Measurements from ENCODE around the gene C1QA. TPM values are rescaled to one million over a fixed set of nuclear protein-coding genes. Genes with fewer than 3 reads are reported as not detected.

C1QA gene
- total RNA-seq, 1 experiment from 2014 or later = not detected

DNA sequence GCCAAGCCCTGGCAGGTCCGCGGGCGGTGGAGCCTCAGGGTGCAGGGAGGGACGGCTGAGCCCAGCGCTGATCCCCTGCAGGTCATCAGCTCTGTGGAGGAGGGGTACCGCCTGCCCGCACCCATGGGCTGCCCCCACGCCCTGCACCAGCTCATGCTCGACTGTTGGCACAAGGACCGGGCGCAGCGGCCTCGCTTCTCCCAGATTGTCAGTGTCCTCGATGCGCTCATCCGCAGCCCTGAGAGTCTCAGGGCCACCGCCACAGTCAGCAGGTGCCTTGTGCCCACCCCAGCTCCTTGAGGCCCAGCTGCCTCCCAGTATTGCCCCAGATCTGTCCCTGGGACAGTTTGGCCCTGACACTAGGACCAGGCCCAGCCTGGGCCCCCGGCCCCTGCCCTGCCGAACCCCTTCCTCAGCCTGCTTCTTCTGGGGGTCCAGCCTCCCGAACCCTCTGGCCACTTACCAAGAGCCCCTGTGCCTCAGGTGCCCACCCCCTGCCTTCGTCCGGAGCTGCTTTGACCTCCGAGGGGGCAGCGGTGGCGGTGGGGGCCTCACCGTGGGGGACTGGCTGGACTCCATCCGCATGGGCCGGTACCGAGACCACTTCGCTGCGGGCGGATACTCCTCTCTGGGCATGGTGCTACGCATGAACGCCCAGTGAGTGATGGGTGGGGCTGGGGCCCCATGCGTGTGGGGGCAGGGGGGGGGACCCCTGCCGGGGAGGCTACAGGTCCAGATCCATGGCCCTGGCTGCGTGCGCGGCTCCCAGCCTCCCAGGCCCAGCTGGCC lies 35.4 kb upstream of the C1QA start:
- Histone ChIP-seq H3K27me3 (replicated peaks; ENCODE audit: insufficient read depth, low read depth, low read length, poor library complexity) (peaks cover 69% of the 10 kb centered on the region), H3K27ac (ENCODE audit: low read depth, low read length, poor library complexity, severe bottlenecking) (no peak overlapping the region), H3K4me3 (ENCODE audit: low read depth, low read length, poor library complexity, severe bottlenecking) (no peak overlapping the region), H3K4me1 (ENCODE audit: insufficient read depth, low read length, poor library complexity, severe bottlenecking) (no peaks in the 10 kb centered on the region), H3K9me3 (ENCODE audit: low read depth, low read length, poor library complexity, severe bottlenecking) (no peaks in the 10 kb centered on the region), H3K36me3 (ENCODE audit: insufficient read depth, low read length, poor library complexity, severe bottlenecking) (no peaks in the 10 kb centered on the region)
- CTCF ChIA-PET = no interaction called here
- intact Hi-C loops (cut with micrococcal nuclease; ENCODE audit: unreplicated experiment) = no loop called here
- DNase-seq (ENCODE audit: low spot score) = no peak
- POLR2A ChIA-PET (ENCODE audit: low non-redundant PET) = no interaction called here
- TF ChIP-seq, protein P1, sequence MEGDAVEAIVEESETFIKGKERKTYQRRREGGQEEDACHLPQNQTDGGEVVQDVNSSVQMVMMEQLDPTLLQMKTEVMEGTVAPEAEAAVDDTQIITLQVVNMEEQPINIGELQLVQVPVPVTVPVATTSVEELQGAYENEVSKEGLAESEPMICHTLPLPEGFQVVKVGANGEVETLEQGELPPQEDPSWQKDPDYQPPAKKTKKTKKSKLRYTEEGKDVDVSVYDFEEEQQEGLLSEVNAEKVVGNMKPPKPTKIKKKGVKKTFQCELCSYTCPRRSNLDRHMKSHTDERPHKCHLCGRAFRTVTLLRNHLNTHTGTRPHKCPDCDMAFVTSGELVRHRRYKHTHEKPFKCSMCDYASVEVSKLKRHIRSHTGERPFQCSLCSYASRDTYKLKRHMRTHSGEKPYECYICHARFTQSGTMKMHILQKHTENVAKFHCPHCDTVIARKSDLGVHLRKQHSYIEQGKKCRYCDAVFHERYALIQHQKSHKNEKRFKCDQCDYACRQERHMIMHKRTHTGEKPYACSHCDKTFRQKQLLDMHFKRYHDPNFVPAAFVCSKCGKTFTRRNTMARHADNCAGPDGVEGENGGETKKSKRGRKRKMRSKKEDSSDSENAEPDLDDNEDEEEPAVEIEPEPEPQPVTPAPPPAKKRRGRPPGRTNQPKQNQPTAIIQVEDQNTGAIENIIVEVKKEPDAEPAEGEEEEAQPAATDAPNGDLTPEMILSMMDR (conservative IDR thresholded peaks at IDR 0.05; ENCODE audit: low read depth, low read length) = no peak
- no peak for TF ChIP-seq EZH2 (IDR thresholded peaks at IDR 0.05; ENCODE audit: borderline replicate concordance, low read depth, low read length, poor library complexity, severe bottlenecking)
- BruUV-seq (replicated peaks) = no TSS peak

DNA sequence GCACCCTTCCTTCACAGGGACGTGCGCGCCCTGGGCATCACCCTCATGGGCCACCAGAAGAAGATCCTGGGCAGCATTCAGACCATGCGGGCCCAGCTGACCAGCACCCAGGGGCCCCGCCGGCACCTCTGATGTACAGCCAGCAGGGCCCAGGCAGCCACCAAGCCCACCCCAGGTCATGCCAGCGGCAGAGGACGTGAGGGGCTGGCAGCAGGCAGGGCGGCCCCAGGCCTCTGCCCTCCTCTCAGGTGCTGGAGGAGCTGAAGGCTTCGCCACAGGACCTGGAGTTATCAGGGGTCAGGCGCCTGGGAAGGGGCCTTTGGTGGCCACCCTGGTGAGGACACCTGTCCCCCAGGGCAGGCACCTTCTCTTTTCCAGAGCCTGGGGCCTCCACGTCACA lies 34.8 kb upstream of the C1QA start:
- DNase-seq (ENCODE audit: low spot score) = no peak
- intact Hi-C loops (cut with micrococcal nuclease; ENCODE audit: unreplicated experiment) = no loop called here
- no TSS peak for BruUV-seq (replicated peaks)
- Histone ChIP-seq H3K4me1 (ENCODE audit: insufficient read depth, low read length, poor library complexity, severe bottlenecking) (no peaks in the 10 kb centered on the region), H3K27ac (ENCODE audit: low read depth, low read length, poor library complexity, severe bottlenecking) (no peak overlapping the region), H3K36me3 (ENCODE audit: insufficient read depth, low read length, poor library complexity, severe bottlenecking) (no peaks in the 10 kb centered on the region), H3K4me3 (ENCODE audit: low read depth, low read length, poor library complexity, severe bottlenecking) (no peak overlapping the region), H3K9me3 (ENCODE audit: low read depth, low read length, poor library complexity, severe bottlenecking) (no peaks in the 10 kb centered on the region), H3K27me3 (replicated peaks; ENCODE audit: insufficient read depth, low read depth, low read length, poor library complexity) (peaks cover 72% of the 10 kb centered on the region)
- TF ChIP-seq, protein P1 (conservative IDR thresholded peaks at IDR 0.05; ENCODE audit: low read depth, low read length) = no peak
- no peak for TF ChIP-seq EZH2 (IDR thresholded peaks at IDR 0.05; ENCODE audit: borderline replicate concordance, low read depth, low read length, poor library complexity, severe bottlenecking)
- POLR2A ChIA-PET (ENCODE audit: low non-redundant PET) = interaction anchor here (0.6 kb wide), 1 partner anchor 124 kb away, joined by 3 read pairs; no protein-coding TSS in a partner anchor
- CTCF ChIA-PET = no interaction called here

DNA sequence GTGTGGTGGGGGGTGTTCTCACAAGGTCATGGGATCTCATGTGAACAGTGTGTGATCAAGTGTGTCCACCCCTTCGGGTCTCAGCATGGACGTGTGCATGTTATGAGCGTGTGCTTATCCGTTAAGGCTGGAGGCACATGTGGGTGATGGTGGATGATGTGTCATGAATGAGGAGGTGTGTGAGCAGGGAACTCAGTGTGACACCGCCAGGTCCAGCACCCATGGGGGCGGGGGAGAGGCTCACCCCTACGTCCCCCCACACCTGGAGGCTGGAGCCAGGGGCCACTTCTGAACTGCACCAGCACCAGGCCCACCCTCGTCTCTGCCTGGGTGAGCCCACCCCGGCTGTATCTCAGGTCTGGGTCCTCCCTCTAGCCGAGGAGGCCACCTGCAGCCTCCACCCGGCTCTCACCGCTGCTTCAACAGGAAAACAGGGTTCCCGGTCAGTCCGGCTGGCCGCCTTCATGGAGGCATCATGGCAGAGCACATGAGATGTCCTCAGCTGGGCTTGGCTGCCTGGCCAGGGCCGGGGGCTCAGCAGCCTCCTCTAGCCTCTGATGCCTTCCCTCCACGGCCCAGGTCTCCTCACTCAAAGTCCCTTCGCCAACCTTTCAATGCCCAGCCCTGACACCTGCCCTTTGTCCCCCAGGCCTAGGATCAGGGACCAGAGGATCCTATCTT lies 34.2 kb upstream of the C1QA start:
- Histone ChIP-seq H3K36me3 (ENCODE audit: insufficient read depth, low read length, poor library complexity, severe bottlenecking) (no peaks in the 10 kb centered on the region), H3K4me1 (ENCODE audit: insufficient read depth, low read length, poor library complexity, severe bottlenecking) (no peaks in the 10 kb centered on the region), H3K9me3 (ENCODE audit: low read depth, low read length, poor library complexity, severe bottlenecking) (no peaks in the 10 kb centered on the region), H3K4me3 (ENCODE audit: low read depth, low read length, poor library complexity, severe bottlenecking) (no peak overlapping the region), H3K27me3 (replicated peaks; ENCODE audit: insufficient read depth, low read depth, low read length, poor library complexity) (peaks cover 78% of the 10 kb centered on the region), H3K27ac (ENCODE audit: low read depth, low read length, poor library complexity, severe bottlenecking) (no peak overlapping the region)
- CTCF ChIA-PET = no interaction called here
- intact Hi-C loops (cut with micrococcal nuclease; ENCODE audit: unreplicated experiment) = no loop called here
- no TSS peak for BruUV-seq (replicated peaks)
- no peak for TF ChIP-seq EZH2 (IDR thresholded peaks at IDR 0.05; ENCODE audit: borderline replicate concordance, low read depth, low read length, poor library complexity, severe bottlenecking)
- TF ChIP-seq, protein P1 (conservative IDR thresholded peaks at IDR 0.05; ENCODE audit: low read depth, low read length) = no peak
- no peak for DNase-seq (ENCODE audit: low spot score)
- POLR2A ChIA-PET (ENCODE audit: low non-redundant PET) = interaction anchor here (0.6 kb wide), 1 partner anchor 125 kb away, joined by 3 read pairs; no protein-coding TSS in a partner anchor

All from A673 (cell line).